GM19099 (cell line): Measurements from ENCODE around the gene TRIM38.

Source experiments
- POLR2A ChIP-seq: IDR thresholded peaks from 3 replicates; pipeline ENCODE4 v1.6.1; 2011; ENCODE audit warnings: low read depth; ENCODE audit not compliant: insufficient read length; ENCODE audit errors: extremely low read depth

Gene TRIM38

DNA sequence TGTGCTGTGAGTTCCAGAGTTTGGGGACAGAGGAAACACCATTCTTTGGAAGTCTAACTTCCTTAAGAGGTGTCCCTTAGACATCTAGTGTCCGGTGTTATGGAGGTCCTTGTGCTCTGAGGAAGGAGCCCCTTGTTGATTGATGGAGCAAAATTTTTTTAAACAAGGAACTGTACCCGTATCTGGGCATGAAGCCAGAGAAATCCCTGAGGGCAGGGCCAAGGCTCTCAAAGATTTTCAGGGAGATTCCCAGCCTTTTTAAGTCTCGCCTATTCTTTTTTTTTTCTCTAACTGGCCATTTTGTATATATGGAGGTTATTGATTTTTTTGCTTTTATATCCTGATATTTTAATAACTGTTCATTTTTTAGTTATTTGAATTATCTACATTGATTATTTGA lies 45.9 kb downstream of the TRIM38 start:
- no peak for TF ChIP-seq POLR2A

GRCh38 chr6:26009817-26010216 lies 47.2 kb downstream of the TRIM38 start:
- TF ChIP-seq POLR2A: no peak

DNA sequence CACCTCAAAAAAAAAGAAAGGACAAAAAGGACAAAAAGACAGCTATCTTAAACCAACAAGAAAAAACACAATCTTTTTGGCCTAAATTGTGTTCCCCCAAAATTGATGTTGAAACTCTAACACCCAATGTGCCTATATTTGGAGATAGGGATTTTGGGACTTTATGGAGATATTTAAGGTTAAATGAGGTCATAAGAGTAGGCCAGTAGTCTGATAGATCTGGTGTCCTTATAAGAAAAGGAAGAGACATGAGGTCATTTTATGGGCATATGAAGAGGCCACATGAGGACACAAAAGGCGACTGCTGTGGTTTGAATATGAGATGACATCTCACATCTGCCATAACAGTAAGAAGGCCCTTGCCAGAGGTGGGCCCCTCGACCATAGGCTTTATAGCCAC lies 49.5 kb downstream of the TRIM38 start:
- TF ChIP-seq POLR2A: no peak

DNA sequence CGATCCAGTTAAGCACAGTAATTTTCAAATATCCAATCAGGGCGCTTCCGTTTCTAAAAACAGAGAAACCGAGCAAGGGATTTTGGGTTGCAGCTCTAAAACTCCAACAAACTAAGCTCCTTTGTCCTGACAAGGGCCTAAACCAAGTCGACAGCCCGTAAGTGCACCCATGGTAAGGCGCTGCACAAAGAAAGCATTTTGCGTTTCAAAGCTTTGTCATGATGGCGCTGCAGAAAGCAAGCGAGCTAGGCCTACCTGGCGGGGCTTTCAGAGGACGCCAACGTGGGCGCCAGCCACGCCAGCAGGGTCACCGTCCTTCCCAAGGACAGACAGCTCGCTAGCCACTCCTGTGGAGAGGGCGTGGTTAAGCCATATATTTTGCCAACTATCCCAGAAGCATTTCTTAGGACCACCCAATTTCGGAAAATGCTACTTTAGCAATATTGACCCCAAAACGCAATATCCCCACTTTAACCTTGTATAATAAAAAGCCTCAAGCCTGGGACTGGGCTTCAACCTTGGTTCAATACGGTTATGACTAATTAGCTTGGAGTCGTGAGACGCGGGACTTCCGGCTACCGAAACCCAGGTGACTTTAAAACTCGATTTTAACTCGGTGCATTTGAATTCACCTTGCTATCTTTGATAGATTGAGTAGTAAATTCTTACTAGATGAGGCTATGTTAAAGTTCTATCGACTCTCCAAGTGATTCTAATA lies 53.8 kb downstream of the TRIM38 start:
- no peak for TF ChIP-seq POLR2A

DNA sequence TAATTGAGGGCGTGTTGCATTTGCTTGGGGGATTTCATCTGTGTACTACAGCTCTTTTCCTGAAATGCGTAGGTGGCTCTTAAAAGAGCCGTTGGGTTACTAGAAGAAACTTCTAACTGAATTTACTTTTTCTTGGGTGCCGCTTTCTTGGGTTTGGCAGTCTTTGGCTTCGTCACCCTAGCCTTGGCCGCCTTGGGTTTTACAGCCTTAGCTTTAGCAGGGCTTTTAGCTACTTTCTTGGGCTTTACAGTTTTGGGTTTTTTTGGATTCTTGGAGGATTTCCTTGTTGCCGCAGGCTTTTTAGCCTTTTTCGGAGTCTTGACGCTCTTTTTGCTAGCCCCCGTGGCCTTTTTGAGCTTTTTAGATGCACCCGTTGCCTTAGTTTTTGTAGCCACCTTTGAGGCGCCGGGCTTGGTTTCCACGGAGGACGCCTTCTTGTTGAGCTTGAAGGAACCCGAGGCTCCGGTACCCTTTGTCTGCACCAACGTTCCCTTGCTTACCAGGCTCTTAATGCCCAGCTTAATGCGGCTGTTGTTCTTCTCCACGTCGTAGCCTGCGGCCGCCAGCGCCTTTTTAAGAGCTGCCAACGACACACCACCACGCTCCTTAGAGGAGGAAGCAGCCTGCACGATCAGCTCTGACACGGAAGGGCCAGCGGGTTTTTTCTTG lies 54.5 kb downstream of the TRIM38 start:
- TF ChIP-seq POLR2A: no peak

DNA sequence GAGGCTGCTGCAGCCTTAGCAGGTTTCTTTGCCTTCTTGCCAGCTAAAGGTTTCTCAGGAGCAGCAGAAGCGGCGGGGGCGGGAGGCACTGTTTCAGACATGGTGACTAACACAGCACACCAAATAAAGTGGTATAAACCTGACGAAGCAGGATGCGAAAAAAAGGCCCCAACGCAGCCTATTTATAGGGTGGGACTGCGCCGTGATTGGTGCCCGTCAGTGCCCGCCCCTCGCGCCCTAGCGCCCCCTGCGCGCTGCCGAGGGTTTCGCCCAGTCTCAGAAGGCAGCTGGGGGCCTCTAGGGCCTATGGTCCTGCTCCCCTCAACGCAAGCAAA lies 55.0 kb downstream of the TRIM38 start:
- peak; percentile 51 for TF ChIP-seq POLR2A

DNA sequence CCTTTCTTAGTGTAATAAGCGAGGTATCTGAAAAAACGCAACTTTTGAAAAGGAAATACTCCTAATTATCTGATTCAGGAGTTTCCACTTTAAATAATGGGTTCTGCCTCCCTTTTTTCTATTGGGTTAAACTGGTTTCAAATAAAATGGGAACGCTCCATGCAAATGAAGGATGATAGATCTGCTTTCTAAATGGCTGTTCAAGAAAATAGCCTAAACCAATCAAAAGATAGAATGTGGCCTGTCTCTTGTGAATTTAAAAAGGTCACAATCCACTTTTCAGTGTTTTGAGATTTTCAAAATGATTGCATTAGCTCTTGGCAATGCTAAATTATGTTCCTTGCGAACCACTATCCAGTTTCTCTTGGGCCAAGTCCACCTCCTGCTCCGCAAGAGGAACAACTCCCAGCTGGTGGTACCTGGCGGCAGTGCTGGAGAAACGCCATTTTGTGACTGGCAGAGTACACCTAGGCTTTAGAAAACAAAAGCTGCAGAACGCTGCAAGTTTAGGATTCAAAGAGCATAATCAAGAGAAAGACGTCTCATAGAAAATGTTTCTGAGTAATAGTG lies 56.7 kb downstream of the TRIM38 start:
- TF ChIP-seq POLR2A: no peak

- TF ChIP-seq POLR2A: no peak
These were observed 57.3 kb downstream of the TRIM38 start for GRCh38 chr6:26019967-26020328.

DNA sequence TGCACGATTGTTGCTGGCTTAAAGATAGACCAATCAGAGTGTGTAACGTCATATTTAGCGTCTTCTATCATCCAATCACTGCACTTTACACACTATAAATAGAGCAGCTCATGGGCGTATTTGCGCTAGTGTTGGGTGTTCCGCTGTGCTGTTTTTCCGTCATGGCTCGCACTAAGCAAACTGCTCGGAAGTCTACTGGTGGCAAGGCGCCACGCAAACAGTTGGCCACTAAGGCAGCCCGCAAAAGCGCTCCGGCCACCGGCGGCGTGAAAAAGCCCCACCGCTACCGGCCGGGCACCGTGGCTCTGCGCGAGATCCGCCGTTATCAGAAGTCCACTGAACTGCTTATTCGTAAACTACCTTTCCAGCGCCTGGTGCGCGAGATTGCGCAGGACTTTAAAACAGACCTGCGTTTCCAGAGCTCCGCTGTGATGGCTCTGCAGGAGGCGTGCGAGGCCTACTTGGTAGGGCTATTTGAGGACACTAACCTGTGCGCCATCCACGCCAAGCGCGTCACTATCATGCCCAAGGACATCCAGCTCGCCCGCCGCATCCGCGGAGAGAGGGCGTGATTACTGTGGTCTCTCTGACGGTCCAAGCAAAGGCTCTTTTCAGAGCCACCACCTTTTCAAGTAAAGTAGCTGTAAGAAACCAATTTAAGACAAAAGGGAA lies 57.9 kb downstream of the TRIM38 start:
- TF ChIP-seq POLR2A: peak; percentile 100

- TF ChIP-seq POLR2A: no peak
These were observed 58.4 kb downstream of the TRIM38 start for GRCh38 chr6:26021001-26021349.

GRCh38 chr6:26021350-26022131 lies 58.9 kb downstream of the TRIM38 start:
- peak; percentile 96 for TF ChIP-seq POLR2A

- TF ChIP-seq POLR2A: no peak
These were observed 59.5 kb downstream of the TRIM38 start for GRCh38 chr6:26022132-26022472.

- TF ChIP-seq POLR2A: no peak
These were observed 60.1 kb downstream of the TRIM38 start for GRCh38 chr6:26022737-26023136.

- no peak for TF ChIP-seq POLR2A
These were observed 62.0 kb downstream of the TRIM38 start for GRCh38 chr6:26024651-26025046.
